Motor neuron (in vitro differentiated cells): Measurements from ENCODE around the gene RPL27. TPM values are rescaled to one million over a fixed set of nuclear protein-coding genes. Genes with fewer than 3 reads are reported as not detected.

Experiments
- ATAC-seq, 8 experiments: fragments of 200-7000 bp; cut with Tn5 transposase; replicated peaks in 6 of 8; 2 replicates each; pipeline ENCODE4 v1.8.0; 2021; ENCODE audit warnings: mild to moderate bottlenecking in 8 of 8, moderate library complexity in 8 of 8
- H3K27ac ChIP-seq, 2 donors: fragments of 250-450 bp; sonication (Bioruptor Pico); 2 replicates each; pipeline ENCODE4 v1.9.0; 2021; ENCODE audit warnings: antibody characterized with exemption in 2 of 2, mild to moderate bottlenecking in 2 of 2, moderate library complexity in 1 of 2
- H3K4me1 ChIP-seq, 2 donors: fragments of 250-450 bp; sonication (Bioruptor Pico); replicated peaks in 1 of 2; 2 replicates each; pipeline ENCODE4 v1.6.1; 2021; ENCODE audit warnings: antibody characterized with exemption in 2 of 2, mild to moderate bottlenecking in 2 of 2, moderate library complexity in 1 of 2
- H3K4me3 ChIP-seq, 5 donors: fragments of 250-450 bp; sonication (Bioruptor Pico); 2 replicates each; pipeline ENCODE4 v1.9.0; 2021; ENCODE audit warnings: antibody characterized with exemption in 5 of 5, mild to moderate bottlenecking in 5 of 5, moderate library complexity in 4 of 5
- WGBS, 10 experiments: fragments of 450-650 bp; shearing (Covaris generic); methylation state at CpG; one replicate each; pipeline ENCODE4 v1.0.0; 2022; 5-methylcytosine and 5-hydroxymethylcytosine counted together
- in situ Hi-C, 9 experiments: fragments of 400-800 bp; cut with MboI; loops; one replicate each; pipeline ENCODE4 v1.15.0; 2021; ENCODE audit warnings: low sequenced_read_pairs in 9 of 9, low pct_unique_long_range_greater_than_20kb in 2 of 9; ENCODE audit not compliant: unreplicated experiment in 9 of 9
- total RNA-seq, 8 experiments: library from RNA; unstranded; fragments of 300-600 nt; gene quantifications; 2 replicates each; pipeline versions ENCODE4 v1.2.3 to v1.2.4, GENCODE V29; 2022

RPL27 gene
- total RNA-seq, 8 experiments from 2014 or later: 1,328 to 3,262 (median 2,235) TPM

GRCh38 chr17:43028221-43028861, 30.1 kb downstream of the RPL27 start:
- WGBS, 10 experiments: 80 to 92% (median 82%) methylated on average over 1 to 14 of the region's 17 CpGs; no CpG with 5 or more reads in 3 of the 10 experiments
- in situ Hi-C loops: no loop called here
- peaks cover 23 to 29% of the 10 kb centered on the region in 2 donors for H3K4me1 ChIP-seq
- H3K4me3 ChIP-seq: no peak overlapping the region
- no peak for ATAC-seq
- no peak overlapping the region for H3K27ac ChIP-seq

GRCh38 chr17:43030137-43030767, 32.0 kb downstream of the RPL27 start:
- in situ Hi-C loops: no loop called here
- no peak overlapping the region for H3K4me3 ChIP-seq
- WGBS, 10 experiments: 56 to 89% (median 75%) methylated on average over 1 to 5 of the region's 6 CpGs; no CpG with 5 or more reads in 4 of the 10 experiments
- ATAC-seq: no peak
- no peak overlapping the region for H3K27ac ChIP-seq
- peaks cover 43 to 46% of the 10 kb centered on the region in 2 donors for H3K4me1 ChIP-seq

GRCh38 chr17:43031666-43032065, 33.4 kb downstream of the RPL27 start:
- no peak for ATAC-seq
- 40 to 100% (median 100%) methylated on average over 1 to 2 of the region's 3 CpGs; no CpG with 5 or more reads in 3 of the 10 experiments for WGBS, 10 experiments
- no peak overlapping the region for H3K4me3 ChIP-seq
- in situ Hi-C loops: no loop called here
- no peak overlapping the region for H3K27ac ChIP-seq
- H3K4me1 ChIP-seq: peaks cover 47 to 49% of the 10 kb centered on the region in 2 donors

- in situ Hi-C loops: no loop called here
- peak; percentile 49 to 92 (median 71) for ATAC-seq
- WGBS, 10 experiments: 0 to 100% (median 24%) methylated on average over 1 to 4 of the region's 12 CpGs; no CpG with 5 or more reads in 1 of the 10 experiments
Measured at GRCh38 chr17:43033948-43034881, 36.0 kb downstream of the RPL27 start.

GRCh38 chr17:43034894-43035293, 36.7 kb downstream of the RPL27 start:
- Histone ChIP-seq H3K4me3 (no peak overlapping the region), H3K27ac (peak overlapping the region; percentile 81 to 85), H3K4me1 (peaks cover 54 to 58% of the 10 kb centered on the region in 2 donors)
- ATAC-seq: no peak
- WGBS, 10 experiments: 0 to 100% methylated on average over 1 of the region's 3 CpGs; no CpG with 5 or more reads in 8 of the 10 experiments
- in situ Hi-C loops: no loop called here

More at GRCh38 chr17:43033948-43034881, 36.0 kb downstream of the RPL27 start:
- Histone ChIP-seq H3K4me1 (peaks cover 53% of the 10 kb centered on the region in 2 donors), H3K4me3 (no peak overlapping the region), H3K27ac (peak overlapping the region; percentile 81 to 85)

- no peak for ATAC-seq
- Histone ChIP-seq H3K4me1 (peaks cover 61 to 67% of the 10 kb centered on the region in 2 donors), H3K27ac (no peak overlapping the region), H3K4me3 (no peak overlapping the region)
- WGBS, 10 experiments: 50 to 100% (median 95%) methylated on average over 1 to 2 of the region's 2 CpGs; no CpG with 5 or more reads in 2 of the 10 experiments
- in situ Hi-C loops: no loop called here
Measured at GRCh38 chr17:43039646-43040045, 41.4 kb downstream of the RPL27 start.

- Histone ChIP-seq H3K4me3 (no peak overlapping the region), H3K27ac (peak overlapping the region in 1 of 2 donors; percentile 46), H3K4me1 (peaks cover 53 to 57% of the 10 kb centered on the region in 2 donors)
- peak in 5 of 8 experiments; percentile 7 to 59 (median 56) for ATAC-seq
- in situ Hi-C loops: no loop called here
- 0 to 80% (median 23%) methylated on average over 1 to 2 of the region's 2 CpGs; no CpG with 5 or more reads in 2 of the 10 experiments for WGBS, 10 experiments
Measured at GRCh38 chr17:43040655-43041054, 42.4 kb downstream of the RPL27 start.

GRCh38 chr17:43042025-43042628, 43.9 kb downstream of the RPL27 start:
- ATAC-seq: peak in 1 of 8 experiments; percentile 14
- in situ Hi-C loops: no loop called here
- 20 to 100% (median 50%) methylated on average over 1 to 5 of the region's 5 CpGs; no CpG with 5 or more reads in 1 of the 10 experiments for WGBS, 10 experiments

GRCh38 chr17:43043307-43043706, 45.1 kb downstream of the RPL27 start:
- Histone ChIP-seq H3K4me1 (peaks cover 32% of the 10 kb centered on the region in 2 donors), H3K27ac (no peak overlapping the region), H3K4me3 (no peak overlapping the region)
- in situ Hi-C loops: no loop called here
- ATAC-seq: peak in 1 of 8 experiments; percentile 62

More at GRCh38 chr17:43042025-43042628, 43.9 kb downstream of the RPL27 start:
- Histone ChIP-seq H3K4me3 (no peak overlapping the region), H3K4me1 (peaks cover 44% of the 10 kb centered on the region in 2 donors), H3K27ac (no peak overlapping the region)

- no peak for ATAC-seq
- 50 to 97% (median 94%) methylated on average over 1 to 4 of the region's 4 CpGs; no CpG with 5 or more reads in 1 of the 10 experiments for WGBS, 10 experiments
- H3K27ac ChIP-seq: no peak overlapping the region
- peaks cover 31 to 32% of the 10 kb centered on the region in 2 donors for H3K4me1 ChIP-seq
- no peak overlapping the region for H3K4me3 ChIP-seq
- in situ Hi-C loops: no loop called here
Measured at GRCh38 chr17:43044024-43044423, 45.8 kb downstream of the RPL27 start.

GRCh38 chr17:43051969-43052368, 53.8 kb downstream of the RPL27 start:
- in situ Hi-C loops: no loop called here
- ATAC-seq: peak in 2 of 8 experiments; percentile 35 to 74
- Histone ChIP-seq H3K4me1 (no peaks in the 10 kb centered on the region), H3K4me3 (no peak overlapping the region), H3K27ac (no peak overlapping the region)
- WGBS, 10 experiments: 80 to 100% (median 100%) methylated on average over 1 of the region's 1 CpG; no CpG with 5 or more reads in 5 of the 10 experiments
